ENCODE measurements around the gene RDH13.

GRCh38 chr19:55091955-55092354, 29.0 kb upstream of the RDH13 start:
- TF ChIP-seq ELK1 (IDR thresholded peaks at IDR 0.05; ENCODE audit: low read depth, low read length) (no peak), POLR2AphosphoS2 (conservative IDR thresholded peaks at IDR 0.05; ENCODE audit: low read length) (no peak), USF2 (IDR thresholded peaks at IDR 0.05) (no peak), RFX5 (IDR thresholded peaks at IDR 0.05) (no peak), ESRRA (IDR thresholded peaks at IDR 0.05; ENCODE audit: borderline replicate concordance, low read length) (no peak), TP53 (CRISPR knock-in tag; IDR thresholded peaks at IDR 0.05) (no peak), RAD21 (conservative IDR thresholded peaks at IDR 0.05 in 1 of 2, IDR thresholded peaks at IDR 0.05 in 1 of 2) (no peak), NFE2L2 (conservative IDR thresholded peaks at IDR 0.05; ENCODE audit: low read length) (no peak), JUN (IDR thresholded peaks at IDR 0.05) (no peak), CTCF (IDR thresholded peaks at IDR 0.05) (no peak), CHD4 (IDR thresholded peaks at IDR 0.05; ENCODE audit: borderline replicate concordance) (no peak), ZNF302 (CRISPR knock-in tag; IDR thresholded peaks at IDR 0.05) (no peak), HDAC2 (IDR thresholded peaks at IDR 0.05) (no peak), POLR2A (IDR thresholded peaks at IDR 0.05; ENCODE audit: low read length) (no peak)
